IMR-90 (cell line): Measurements from ENCODE around the gene PIP4K2B. TPM values are rescaled to one million over a fixed set of nuclear protein-coding genes. Genes with fewer than 3 reads are reported as not detected.

Experiments
- ATAC-seq: fragments of 200-7000 bp; cut with Tn5 transposase; 2 replicates; pipeline ENCODE4 v1.9.1; 2020; ENCODE audit warnings: low read depth, mild to moderate bottlenecking, moderate library complexity
- BruUV-seq: library from RNA; stranded (reverse); fragments of 400-500 nt; replicated peaks from 2 replicates; lab custom pipeline; 2021; lab: Mats Ljungman, UMichigan
- CTCF ChIA-PET: fragments of 300-600 bp; formaldehyde crosslinking; extraction: SDS; loops from one replicate; lab custom pipeline; 2021; ENCODE audit warnings: antibody characterized with exemption; lab: Yijun Ruan, JAX
- POLR2A ChIA-PET: fragments of 300-600 bp; sonication (Branson Sonifier 250); formaldehyde crosslinking; loops from one replicate; lab custom pipeline; 2022; ENCODE audit warnings: antibody characterized with exemption; ENCODE audit not compliant: unreplicated experiment; lab: Charles Lee
- DNase-seq: peaks from one replicate; pipeline ENCODE4 v3.0.0; 2013
- H2AFZ ChIP-seq: replicated peaks from 2 replicates; pipeline ENCODE3; 2013; ENCODE audit warnings: low read length, mild to moderate bottlenecking; ENCODE audit not compliant: poor library complexity
- H2AK5ac ChIP-seq: 2 replicates; pipeline ENCODE4 v1.6.1; 2013; ENCODE audit warnings: low read depth, low read length, inconsistent platforms
- H2AK9ac ChIP-seq: replicated peaks from 2 replicates; pipeline ENCODE3; 2013; ENCODE audit warnings: mild to moderate bottlenecking, low read depth, low read length, moderate library complexity; ENCODE audit not compliant: poor library complexity
- H2BK120ac ChIP-seq: 2 replicates; pipeline ENCODE4 v1.6.1; 2013; ENCODE audit warnings: low read depth, low read length, inconsistent platforms
- H2BK15ac ChIP-seq: 3 replicates; pipeline ENCODE4 v1.6.1; 2013; ENCODE audit warnings: low read depth, low read length, inconsistent platforms
- H2BK20ac ChIP-seq: 2 replicates; pipeline ENCODE4 v1.6.1; 2013; ENCODE audit warnings: low read depth, mild to moderate bottlenecking, inconsistent platforms, low read length, moderate library complexity
- H2BK5ac ChIP-seq: 2 replicates; pipeline ENCODE4 v1.6.1; 2013; ENCODE audit warnings: mild to moderate bottlenecking, low read depth, low read length, inconsistent platforms; ENCODE audit not compliant: poor library complexity, severe bottlenecking
- H3K14ac ChIP-seq: replicated peaks from 2 replicates; pipeline ENCODE4 v1.6.1; 2013; ENCODE audit warnings: low read depth, low read length, inconsistent platforms
- H3K18ac ChIP-seq: 2 replicates; pipeline ENCODE4 v1.6.1; 2013; ENCODE audit warnings: low read depth, low read length, control low read depth
- H3K23ac ChIP-seq: 2 replicates; pipeline ENCODE4 v1.6.1; 2013; ENCODE audit warnings: low read depth, low read length, inconsistent platforms
- H3K27ac ChIP-seq: 2 replicates; pipeline ENCODE4 v1.5.1; 2013; ENCODE audit warnings: mild to moderate bottlenecking, control low read depth, low read length; ENCODE audit not compliant: insufficient read depth
- H3K27me3 ChIP-seq: 2 replicates; pipeline ENCODE4 v1.6.1; 2013; ENCODE audit warnings: low read length; ENCODE audit not compliant: control insufficient read depth, insufficient read depth
- H3K36me3 ChIP-seq: 2 replicates; pipeline ENCODE4 v1.6.1; 2013; ENCODE audit warnings: low read length, mixed read lengths; ENCODE audit not compliant: control insufficient read depth, insufficient read depth
- H3K4ac ChIP-seq: 2 replicates; pipeline ENCODE4 v1.6.1; 2013; ENCODE audit warnings: low read depth, low read length, inconsistent platforms
- H3K4me1 ChIP-seq: 2 replicates; pipeline ENCODE4 v1.6.1; 2013; ENCODE audit warnings: low read length, mixed read lengths; ENCODE audit not compliant: control insufficient read depth, insufficient read depth
- H3K4me2 ChIP-seq: 2 replicates; pipeline ENCODE4 v1.6.1; 2013; ENCODE audit warnings: low read depth, mild to moderate bottlenecking, control low read depth, low read length, moderate library complexity
- H3K4me3 ChIP-seq: 2 replicates; pipeline ENCODE4 v1.5.1; 2013; ENCODE audit warnings: low read depth, mild to moderate bottlenecking, control low read depth, low read length, moderate library complexity; ENCODE audit not compliant: insufficient read depth
- H3K56ac ChIP-seq: 2 replicates; pipeline ENCODE4 v1.6.1; 2013; ENCODE audit warnings: low read length, inconsistent platforms; ENCODE audit not compliant: insufficient read depth; ENCODE audit errors: extremely low read depth
- H3K79me1 ChIP-seq, 2 experiments: 2 replicates each; pipeline ENCODE4 v1.6.1; 2013; ENCODE audit warnings: low read length in 2 of 2, inconsistent platforms in 1 of 2, low read depth in 1 of 2
- H3K9ac ChIP-seq: 2 replicates; pipeline ENCODE4 v1.6.1; 2013; ENCODE audit warnings: low read depth, low read length, control low read depth
- H3K9me1 ChIP-seq: 2 replicates; pipeline ENCODE4 v1.6.1; 2013; ENCODE audit warnings: low read length, inconsistent platforms; ENCODE audit not compliant: insufficient read depth
- H3K9me3 ChIP-seq: 2 replicates; pipeline ENCODE4 v1.6.1; 2013; ENCODE audit warnings: low read length; ENCODE audit not compliant: control insufficient read depth, insufficient read depth
- H4K20me1 ChIP-seq: 2 replicates; pipeline ENCODE4 v1.6.1; 2013; ENCODE audit warnings: low read length, inconsistent platforms; ENCODE audit not compliant: insufficient read depth
- H4K5ac ChIP-seq: 2 replicates; pipeline ENCODE4 v1.6.1; 2013; ENCODE audit warnings: mild to moderate bottlenecking, low read depth, low read length, control low read depth
- H4K8ac ChIP-seq, 2 experiments: 2 replicates each; pipeline ENCODE4 v1.6.1; 2013; ENCODE audit warnings: low read depth in 2 of 2, low read length in 2 of 2, control low read depth in 1 of 2, inconsistent platforms in 1 of 2
- H4K91ac ChIP-seq: 2 replicates; pipeline ENCODE4 v1.6.1; 2013; ENCODE audit warnings: low read depth, low read length, inconsistent platforms; ENCODE audit not compliant: insufficient read depth
- BHLHE40 ChIP-seq: fragments of 150-350 bp; IDR thresholded peaks from 2 replicates; pipeline ENCODE4 v1.6.1; 2016; ENCODE audit warnings: mild to moderate bottlenecking, low read depth, low read length
- CEBPB ChIP-seq: IDR thresholded peaks from 2 replicates; pipeline ENCODE4 v1.6.1; 2012; ENCODE audit warnings: low read depth, low read length, improper control_type of control experiment
- CHD1 ChIP-seq: IDR thresholded peaks from 2 replicates; pipeline ENCODE4 v1.6.1; 2012; ENCODE audit warnings: low read depth, low read length, improper control_type of control experiment
- FOS ChIP-seq: fragments of 150-350 bp; IDR thresholded peaks from 2 replicates; pipeline ENCODE4 v1.6.1; 2016; ENCODE audit warnings: low read depth, low read length
- MAFK ChIP-seq: IDR thresholded peaks from 2 replicates; pipeline ENCODE4 v1.6.1; 2012; ENCODE audit warnings: low read depth, low read length, improper control_type of control experiment
- MAZ ChIP-seq: IDR thresholded peaks from 2 replicates; pipeline ENCODE4 v1.6.1; 2012; ENCODE audit warnings: low read depth, mild to moderate bottlenecking, low read length, improper control_type of control experiment, moderate library complexity, borderline replicate concordance
- MXI1 ChIP-seq: IDR thresholded peaks from 2 replicates; pipeline ENCODE4 v1.6.1; 2012; ENCODE audit warnings: low read depth, mild to moderate bottlenecking, low read length, moderate library complexity, borderline replicate concordance
- NFE2L2 ChIP-seq: fragments of 150-350 bp; IDR thresholded peaks from 2 replicates; pipeline ENCODE4 v1.6.1; 2016; ENCODE audit warnings: low read depth, mild to moderate bottlenecking, low read length
- POLR2A ChIP-seq: IDR thresholded peaks from 2 replicates; pipeline ENCODE4 v1.6.1; 2012; ENCODE audit warnings: mild to moderate bottlenecking, low read depth, low read length
- RAD21 ChIP-seq: IDR thresholded peaks from 2 replicates; pipeline ENCODE4 v1.6.1; 2012; ENCODE audit warnings: low read length, improper control_type of control experiment
- RCOR1 ChIP-seq: IDR thresholded peaks from 2 replicates; pipeline ENCODE4 v1.6.1; 2012; ENCODE audit warnings: mild to moderate bottlenecking, low read length, improper control_type of control experiment; ENCODE audit not compliant: insufficient replicate concordance
- USF2 ChIP-seq: fragments of 150-350 bp; IDR thresholded peaks from 2 replicates; pipeline ENCODE4 v1.6.1; 2017; ENCODE audit warnings: mild to moderate bottlenecking, antibody characterized with exemption, low read length, low read depth
- WGBS, 2 experiments: methylation state at CpG; one replicate each; pipeline versions ENCODE4 v1.1.5 to v1.1.7; 2013; ENCODE audit warnings: missing lambda C conversion rate in 2 of 2; ENCODE audit not compliant: insufficient read length in 1 of 2; ENCODE audit errors: extremely low coverage in 2 of 2; 5-methylcytosine and 5-hydroxymethylcytosine counted together
- dilution Hi-C: fragments of 300-500 bp; cut with HindIII; formaldehyde crosslinking; loops from one replicate; pipeline ENCODE4 v1.14.3; 2018; ENCODE audit warnings: low sequenced_read_pairs; ENCODE audit not compliant: unreplicated experiment
- in situ Hi-C: fragments of 300-500 bp; cut with MboI; formaldehyde crosslinking; loops from 3 replicates; pipeline ENCODE4 v1.14.3; 2019; ENCODE audit warnings: low sequenced_read_pairs, inconsistent platforms, mixed read lengths
- intact Hi-C: fragments of 100-400 bp; cut with micrococcal nuclease; formaldehyde crosslinking; loops from 2 replicates; pipeline ENCODE4 v1.10.0; 2022
- polyA plus RNA-seq, 3 experiments: library from polyadenylated mRNA; depleted of rRNA; stranded (reverse); fragments of >200 nt; gene quantifications; 2 replicates each; pipeline ENCODE4 v1.2.3, GENCODE V29; 2012; ENCODE audit warnings: low replicate concordance in 1 of 3
- total RNA-seq: library from RNA; depleted of rRNA; stranded (reverse); fragments of >200 nt; gene quantifications from 2 replicates; pipeline ENCODE4 v1.2.3, GENCODE V29; 2012
- TF ChIP-seq, protein P1 (sequence below): fragments of 150-350 bp; IDR thresholded peaks from 2 replicates; pipeline ENCODE4 v1.6.1; 2016; ENCODE audit warnings: low read depth, mild to moderate bottlenecking, low read length, moderate library complexity, borderline replicate concordance
- TF ChIP-seq, protein P2 (sequence below): conservative IDR thresholded peaks from 2 replicates; pipeline ENCODE4 v1.5.1; 2012; ENCODE audit warnings: mild to moderate bottlenecking, low read depth, low read length, improper control_type of control experiment

PIP4K2B gene
- total and polyA plus RNA-seq, 2 of the 4 experiments (the other 2 are of a cell fraction): 40.0 to 40.2 TPM

DNA sequence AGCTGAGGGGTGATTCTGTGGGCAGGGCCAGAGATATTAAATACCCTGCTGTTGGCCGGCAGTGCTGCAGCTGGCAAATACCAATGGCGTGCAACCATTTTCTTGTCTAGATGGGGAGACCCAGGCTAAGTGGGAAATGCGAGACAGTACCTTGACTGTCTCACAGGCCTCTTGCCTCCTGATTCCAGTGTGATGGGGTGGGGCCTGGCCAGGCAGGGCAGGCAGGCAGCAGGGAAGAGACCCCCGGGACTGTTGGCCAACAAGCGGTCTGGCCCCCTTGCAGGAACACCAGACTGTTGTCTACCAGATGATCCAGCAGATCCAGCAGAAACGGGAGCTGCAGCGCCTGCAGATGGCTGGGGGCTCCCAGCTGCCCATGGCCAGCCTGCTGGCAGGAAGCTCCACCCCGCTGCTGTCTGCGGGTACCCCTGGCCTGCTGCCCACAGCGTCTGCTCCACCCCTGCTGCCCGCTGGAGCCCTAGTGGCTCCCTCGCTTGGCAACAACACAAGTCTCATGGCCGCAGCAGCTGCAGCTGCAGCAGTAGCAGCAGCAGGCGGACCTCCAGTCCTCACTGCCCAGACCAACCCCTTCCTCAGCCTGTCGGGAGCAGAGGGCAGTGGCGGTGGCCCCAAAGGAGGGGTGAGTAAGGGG, 74.9 kb downstream of the PIP4K2B start:
- no peak overlapping the region for H3K56ac ChIP-seq

More for the DNA sequence above, 74.9 kb downstream of the PIP4K2B start:
- WGBS, 2 experiments: 58% methylated on average over 7 of the region's 16 CpGs; no CpG with 5 or more reads in 1 of the 2 experiments
- no peak overlapping the region for H2AK5ac ChIP-seq
- DNase-seq: no peak
- H2AFZ ChIP-seq: peak overlapping the region; percentile 43
- H3K4me2 ChIP-seq: no peak overlapping the region
- no peak overlapping the region for H2BK5ac ChIP-seq
- peaks cover 4% of the 10 kb centered on the region in 2 experiments; a peak in 1 of 4 replicates for H3K79me1 ChIP-seq
- no peak overlapping the region for H2BK120ac ChIP-seq
- H4K91ac ChIP-seq: no peak overlapping the region
- H3K4me1 ChIP-seq: peaks cover 2% of the 10 kb centered on the region
- H3K14ac ChIP-seq: no peak overlapping the region
- no peak overlapping the region for H2AK9ac ChIP-seq
- no peaks in the 10 kb centered on the region for H4K20me1 ChIP-seq
- H3K4me3 ChIP-seq: no peak overlapping the region
- H3K23ac ChIP-seq: no peak overlapping the region
- TF ChIP-seq POLR2A (no peak), CHD1 (no peak), RCOR1 (no peak), NFE2L2 (no peak), MXI1 (no peak), CEBPB (no peak), FOS (no peak), MAFK (no peak), BHLHE40 (no peak), USF2 (no peak), RAD21 (no peak), MAZ (no peak)
- TF ChIP-seq, protein P1, sequence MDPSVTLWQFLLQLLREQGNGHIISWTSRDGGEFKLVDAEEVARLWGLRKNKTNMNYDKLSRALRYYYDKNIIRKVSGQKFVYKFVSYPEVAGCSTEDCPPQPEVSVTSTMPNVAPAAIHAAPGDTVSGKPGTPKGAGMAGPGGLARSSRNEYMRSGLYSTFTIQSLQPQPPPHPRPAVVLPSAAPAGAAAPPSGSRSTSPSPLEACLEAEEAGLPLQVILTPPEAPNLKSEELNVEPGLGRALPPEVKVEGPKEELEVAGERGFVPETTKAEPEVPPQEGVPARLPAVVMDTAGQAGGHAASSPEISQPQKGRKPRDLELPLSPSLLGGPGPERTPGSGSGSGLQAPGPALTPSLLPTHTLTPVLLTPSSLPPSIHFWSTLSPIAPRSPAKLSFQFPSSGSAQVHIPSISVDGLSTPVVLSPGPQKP: no peak
- TF ChIP-seq, protein P2, sequence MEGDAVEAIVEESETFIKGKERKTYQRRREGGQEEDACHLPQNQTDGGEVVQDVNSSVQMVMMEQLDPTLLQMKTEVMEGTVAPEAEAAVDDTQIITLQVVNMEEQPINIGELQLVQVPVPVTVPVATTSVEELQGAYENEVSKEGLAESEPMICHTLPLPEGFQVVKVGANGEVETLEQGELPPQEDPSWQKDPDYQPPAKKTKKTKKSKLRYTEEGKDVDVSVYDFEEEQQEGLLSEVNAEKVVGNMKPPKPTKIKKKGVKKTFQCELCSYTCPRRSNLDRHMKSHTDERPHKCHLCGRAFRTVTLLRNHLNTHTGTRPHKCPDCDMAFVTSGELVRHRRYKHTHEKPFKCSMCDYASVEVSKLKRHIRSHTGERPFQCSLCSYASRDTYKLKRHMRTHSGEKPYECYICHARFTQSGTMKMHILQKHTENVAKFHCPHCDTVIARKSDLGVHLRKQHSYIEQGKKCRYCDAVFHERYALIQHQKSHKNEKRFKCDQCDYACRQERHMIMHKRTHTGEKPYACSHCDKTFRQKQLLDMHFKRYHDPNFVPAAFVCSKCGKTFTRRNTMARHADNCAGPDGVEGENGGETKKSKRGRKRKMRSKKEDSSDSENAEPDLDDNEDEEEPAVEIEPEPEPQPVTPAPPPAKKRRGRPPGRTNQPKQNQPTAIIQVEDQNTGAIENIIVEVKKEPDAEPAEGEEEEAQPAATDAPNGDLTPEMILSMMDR: no peak
- no peak for ATAC-seq
- H3K9ac ChIP-seq: no peak overlapping the region
- no peaks in the 10 kb centered on the region for H3K27me3 ChIP-seq
- intact Hi-C loops: no loop called here
- in situ Hi-C loops: no loop called here
- no peak overlapping the region for H4K8ac ChIP-seq
- no peaks in the 10 kb centered on the region for H3K9me3 ChIP-seq
- H3K9me1 ChIP-seq: 0 out of 2 replicates have a peak, but pooled peaks cover 10% of the 10 kb centered on the region
- dilution Hi-C loops: no loop called here
- H3K27ac ChIP-seq: no peak overlapping the region
- BruUV-seq: no TSS peak
- no peak overlapping the region for H2BK15ac ChIP-seq
- no peak overlapping the region for H3K18ac ChIP-seq
- CTCF ChIA-PET: no interaction called here
- H3K4ac ChIP-seq: no peak overlapping the region
- no peak overlapping the region for H2BK20ac ChIP-seq
- POLR2A ChIA-PET: no interaction called here
- peaks cover 31% of the 10 kb centered on the region for H3K36me3 ChIP-seq
- H4K5ac ChIP-seq: no peak overlapping the region
